Stimulated activated CD4-positive, alpha-beta T cell treated with anti-CD3 and anti-CD28 coated beads, Interleukin-1b, Interleukin-23, amount 100 ng/mL, for 4 hours (primary cell): ENCODE measurements around the gene CCDC171.

Experiments
- DNase-seq, 2 donors: peaks; one replicate each; pipeline ENCODE4 v3.0.0-alpha.2; 2020; ENCODE audit warnings: low read depth in 2 of 2

The CCDC171 gene

DNA sequence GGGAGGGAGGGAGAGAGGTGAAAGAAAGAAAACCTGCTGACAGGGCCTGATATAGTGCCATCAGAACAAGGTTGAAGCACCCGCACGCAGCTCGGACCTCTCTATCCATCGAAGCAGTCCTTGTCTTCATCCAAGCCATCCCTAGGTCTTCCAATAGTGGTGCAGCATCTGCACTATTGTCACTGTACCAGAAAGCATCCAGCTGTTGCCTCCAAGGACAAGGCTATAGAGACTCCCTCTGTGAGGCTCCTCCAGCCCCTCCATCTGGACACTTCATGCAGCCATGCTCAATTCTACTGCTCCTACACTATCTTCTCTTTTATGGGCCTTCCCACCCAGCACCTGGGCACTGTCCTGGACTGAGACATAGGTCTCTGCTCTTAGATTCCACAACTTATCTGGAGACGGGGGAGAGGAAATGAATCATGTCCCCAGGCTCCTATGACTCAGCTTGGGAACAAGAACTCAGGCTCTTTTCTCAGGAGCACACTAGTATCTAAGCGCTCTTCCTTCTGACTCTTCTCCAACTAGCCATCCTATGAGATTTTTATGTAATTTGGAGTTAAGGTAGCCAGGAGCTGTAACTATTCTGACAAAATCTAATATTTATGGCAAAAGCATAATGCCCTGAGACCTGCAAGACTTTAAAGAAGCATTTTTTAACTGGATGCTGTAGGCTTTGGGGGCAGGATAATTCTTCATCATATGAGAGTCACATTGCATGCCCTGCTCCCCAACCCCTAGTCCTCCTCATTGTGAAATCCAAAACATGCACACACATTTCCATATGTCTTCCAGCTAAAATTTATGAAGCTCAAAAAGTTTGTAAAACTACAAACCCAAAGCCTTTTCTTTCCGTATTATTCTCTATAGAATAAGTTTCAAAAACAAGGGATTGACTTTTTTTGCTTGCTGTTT is 446.8 kb downstream of the CCDC171 start:
- no peak for DNase-seq

DNA sequence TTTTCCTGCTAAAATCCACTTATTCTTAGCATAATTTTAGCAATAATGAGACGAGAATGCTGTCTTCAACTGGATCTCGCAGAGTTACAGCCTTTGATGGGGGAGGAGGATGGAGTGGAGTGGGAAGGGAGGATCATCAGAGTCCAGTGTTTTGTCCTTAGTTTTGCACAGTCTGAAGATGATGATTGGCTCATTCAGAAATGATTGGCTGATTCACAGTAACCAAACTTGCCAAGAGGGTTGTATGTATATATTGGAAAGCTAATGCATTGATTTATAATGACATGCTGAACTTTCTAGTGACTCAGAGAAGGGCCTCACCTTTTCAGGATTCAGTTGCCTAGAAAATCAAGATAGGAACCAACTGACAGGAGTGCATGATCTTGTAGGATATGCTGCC is 448.0 kb downstream of the CCDC171 start:
- no peak for DNase-seq

DNA sequence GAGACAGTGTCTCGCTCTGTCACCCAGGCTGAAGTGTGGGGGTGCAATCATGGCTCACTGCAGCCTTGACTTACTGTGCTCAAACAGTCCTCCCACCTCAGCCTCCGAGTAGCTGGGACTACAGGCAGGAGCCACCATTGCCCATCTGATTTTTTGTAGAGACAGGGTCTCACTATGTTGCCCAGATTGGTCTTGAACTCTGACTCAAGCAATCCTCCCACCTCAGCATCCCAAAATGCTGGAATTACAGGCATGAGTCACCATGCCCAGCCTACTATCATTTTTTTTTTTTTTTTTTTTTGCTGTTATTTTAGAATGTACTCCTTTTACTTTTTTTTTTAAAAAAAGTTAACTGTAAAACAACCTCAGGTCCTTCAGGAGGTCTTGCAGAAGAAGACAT is 449.0 kb downstream of the CCDC171 start:
- no peak for DNase-seq

DNA sequence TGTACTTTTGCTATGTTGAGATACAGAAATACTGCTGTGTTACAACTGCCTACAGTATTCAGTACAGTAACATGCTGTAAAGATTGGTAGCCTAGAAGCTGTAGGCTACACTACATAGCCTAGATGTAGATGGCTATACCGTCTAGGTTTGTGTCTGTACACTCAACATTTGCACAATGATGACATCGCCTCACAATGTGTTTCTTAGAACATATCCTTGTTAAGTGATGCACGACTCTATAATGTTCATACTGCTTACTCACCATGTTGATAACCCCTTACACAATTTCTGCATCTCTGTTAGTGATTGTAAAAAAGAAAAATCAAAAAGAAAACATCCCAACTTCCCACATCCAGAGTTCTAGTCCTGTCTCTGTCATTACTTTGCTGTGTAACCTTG is 450.0 kb downstream of the CCDC171 start:
- no peak for DNase-seq

DNA sequence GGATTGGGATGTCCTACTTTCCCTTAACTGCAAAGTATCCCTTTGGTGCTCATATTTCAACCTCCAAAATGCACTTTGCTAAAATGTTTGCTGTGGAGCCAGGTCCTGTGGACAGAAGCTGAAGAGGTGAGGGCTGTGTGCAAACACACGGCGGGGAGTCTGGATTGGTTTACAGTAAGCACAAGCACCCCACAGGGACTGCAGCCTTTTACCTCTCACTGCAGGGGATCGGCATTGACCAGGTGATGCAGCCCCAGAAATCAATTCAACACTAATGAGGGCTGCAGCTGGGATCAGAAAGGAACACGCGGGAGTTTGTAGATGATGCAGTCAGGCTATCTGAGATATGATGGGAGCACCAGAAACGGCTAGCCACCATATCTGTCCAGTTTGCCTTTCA is 450.9 kb downstream of the CCDC171 start:
- DNase-seq, result no peak

DNA sequence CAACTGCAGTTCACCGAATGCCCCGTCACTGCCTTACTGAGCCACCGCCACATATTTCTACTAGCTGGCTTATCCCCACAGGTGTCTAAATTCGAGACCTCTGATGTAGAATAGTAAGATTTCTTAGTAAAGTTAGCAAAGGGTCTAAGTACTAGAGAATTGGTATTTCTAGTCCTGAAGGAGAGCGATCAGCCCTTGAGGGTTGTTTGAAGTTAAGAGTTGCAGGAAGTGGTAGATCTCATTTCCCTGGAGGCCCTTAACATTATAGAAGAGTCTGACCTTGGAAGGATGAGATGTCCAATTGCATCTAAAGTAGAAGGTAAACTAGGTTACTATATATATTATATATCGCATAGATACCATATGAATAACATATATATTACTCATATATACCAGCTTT is 451.8 kb downstream of the CCDC171 start:
- DNase-seq, result no peak

DNA sequence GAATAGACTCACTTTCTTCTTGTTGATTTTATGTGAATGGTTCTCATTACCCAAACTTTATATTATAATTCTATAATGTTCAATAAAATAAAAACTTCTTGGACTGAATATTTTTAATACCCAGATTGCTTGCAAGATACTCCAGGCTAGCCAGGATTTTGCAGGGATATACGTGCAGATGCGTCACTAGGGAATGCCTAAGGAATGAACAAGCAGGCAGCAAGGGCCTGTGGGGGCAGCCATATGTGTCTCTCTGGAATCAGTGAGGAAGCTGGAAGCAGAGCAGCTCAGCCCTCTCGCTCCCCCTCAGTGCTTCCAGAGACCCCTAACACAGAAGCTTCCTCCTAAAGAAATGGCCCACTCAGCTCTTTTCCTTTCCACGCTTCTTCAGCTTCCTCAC is 457.4 kb downstream of the CCDC171 start:
- no peak for DNase-seq

DNA sequence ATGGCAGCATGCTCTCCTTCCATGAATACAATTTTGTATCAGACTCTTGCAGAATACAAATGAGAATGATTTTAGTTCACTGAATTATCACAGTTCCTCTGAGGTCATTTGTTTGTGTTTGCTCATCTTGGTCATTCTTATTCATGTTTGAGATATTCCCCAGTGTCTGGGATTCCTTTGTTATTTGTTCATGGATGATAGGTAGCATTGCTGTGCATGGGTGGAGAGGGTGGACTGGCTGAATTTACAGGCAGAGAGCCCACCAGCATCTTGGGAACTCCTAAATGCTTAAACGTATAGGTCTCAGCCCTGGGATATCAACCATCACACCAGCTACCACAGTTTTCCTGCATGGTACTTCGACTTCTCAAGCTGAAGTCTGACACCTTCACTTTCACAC is 459.8 kb downstream of the CCDC171 start:
- no peak for DNase-seq

DNA sequence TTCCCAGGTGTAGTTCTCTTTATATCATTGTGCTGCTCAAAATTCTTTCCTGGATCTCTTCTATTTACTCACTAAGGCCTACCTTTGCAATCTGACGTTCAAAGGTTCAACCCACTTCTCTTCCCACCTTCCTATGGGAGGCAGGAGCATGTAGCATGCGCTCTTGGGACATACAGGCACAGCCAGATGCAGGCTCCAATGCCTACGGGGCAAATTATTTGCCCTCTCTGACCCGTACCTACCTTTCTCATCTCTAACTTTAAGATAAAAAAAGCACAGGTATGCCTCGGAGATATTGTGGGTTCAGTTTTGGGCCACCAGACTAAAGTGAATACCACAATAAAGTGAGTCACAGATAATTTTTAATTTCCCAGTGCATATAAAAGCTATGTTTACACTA is 460.5 kb downstream of the CCDC171 start:
- DNase-seq, result no peak

DNA sequence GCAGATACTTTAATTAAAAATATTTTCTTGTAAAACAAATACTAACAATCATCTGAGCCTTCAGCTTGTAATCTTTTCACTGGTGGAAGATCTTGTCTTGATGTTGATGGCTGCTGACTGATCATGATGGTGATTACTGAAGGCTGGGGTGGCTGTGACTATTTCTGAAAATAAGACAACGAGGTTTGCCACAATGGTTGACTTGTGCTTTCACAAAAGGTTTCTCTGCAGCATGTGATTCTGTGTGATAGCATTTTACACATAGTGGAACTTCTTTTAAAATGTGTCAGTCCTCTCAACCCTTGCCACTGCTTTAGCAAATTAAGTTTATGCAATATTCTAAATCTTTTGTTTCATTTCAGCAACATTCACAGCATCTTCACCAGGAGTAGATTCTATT is 461.0 kb downstream of the CCDC171 start:
- no peak for DNase-seq

DNA sequence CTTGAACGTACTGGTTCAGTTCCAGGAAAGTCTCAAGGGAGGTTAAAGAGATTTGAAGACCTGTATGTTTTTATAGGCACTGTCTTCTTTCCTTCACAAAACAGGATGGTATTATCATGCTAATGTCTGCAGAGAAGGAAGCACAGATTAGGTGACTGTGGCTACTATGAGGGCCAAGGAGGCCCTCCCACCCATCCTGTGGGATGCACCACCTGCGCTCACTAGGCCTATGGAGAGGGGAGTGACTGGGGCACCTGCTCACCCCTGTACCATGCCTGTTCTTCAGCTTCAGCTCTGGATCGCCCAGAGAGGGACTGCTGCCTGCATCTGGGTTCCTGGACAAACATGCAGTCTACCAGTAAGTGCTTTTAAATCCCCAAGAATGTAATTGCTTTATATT is 469.4 kb downstream of the CCDC171 start:
- no peak for DNase-seq

DNA sequence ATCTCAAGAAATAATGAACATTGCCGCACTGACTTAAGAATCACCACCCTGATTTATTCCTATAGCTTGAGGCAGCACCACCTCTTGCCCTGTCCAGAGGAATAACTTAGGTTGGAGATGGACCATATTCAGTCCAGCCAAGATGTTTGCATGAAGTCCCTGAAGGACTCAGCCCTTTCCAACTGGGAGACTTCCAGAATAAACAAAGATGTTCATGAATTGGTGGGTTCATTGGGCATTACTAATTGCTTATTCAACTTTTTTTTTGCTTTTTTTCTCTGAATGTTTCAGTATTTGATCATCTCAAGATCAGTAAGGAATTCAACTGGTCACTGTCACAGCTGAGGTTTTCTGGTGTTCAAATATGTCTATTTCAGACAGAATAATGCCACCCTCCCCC is 470.6 kb downstream of the CCDC171 start:
- DNase-seq, result no peak
